Upper lobe of left lung (tissue), 4 donors: ENCODE data around the gene MRPL24.

Experiments
- CTCF ChIP-seq, 6 experiments: fragments of 450-650 bp in 4 of 6; fragments of 200-600 bp in 2 of 6; sonication (generic) in 2 of 6; IDR thresholded peaks; one replicate each; pipeline ENCODE4 v1.5.1; 2016 to 2019; ENCODE audit warnings: antibody characterized with exemption in 6 of 6
- POLR2A ChIP-seq, 4 donors: fragments of 450-650 bp; IDR thresholded peaks; one replicate each; pipeline ENCODE4 v1.5.1; 2016 to 2017; ENCODE audit warnings: antibody characterized with exemption in 4 of 4, mild to moderate bottlenecking in 2 of 4

DNA sequence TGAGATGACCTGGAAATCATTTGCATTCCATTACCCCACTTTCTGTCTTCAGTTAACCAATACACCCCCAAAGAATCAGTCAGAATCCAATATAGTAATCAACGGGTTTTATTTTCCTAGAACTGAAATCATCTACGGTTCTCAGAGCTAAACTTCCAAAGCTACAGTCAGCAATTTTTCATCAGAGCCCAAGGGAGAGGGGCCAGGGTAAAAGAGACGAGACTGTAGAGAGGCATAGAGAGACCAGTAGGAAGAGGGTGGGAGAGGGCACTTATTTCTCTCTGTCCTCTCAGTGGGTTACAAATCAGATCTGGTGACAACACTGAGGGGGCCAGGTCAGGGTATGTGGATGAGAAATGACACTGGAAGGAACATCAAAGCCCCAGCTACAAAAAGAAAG, 1.1 kb upstream of the MRPL24 start:
- TF ChIP-seq CTCF (IDR thresholded peaks at IDR 0.05) = no peak
- no peak for TF ChIP-seq POLR2A (IDR thresholded peaks at IDR 0.05)
